ENCODE results near the gene FBN1.

Gene FBN1

GRCh38 chr15:48514103-48514816 is 131.2 kb downstream of the FBN1 start:
- peak; percentile 5 for DNase-seq (ENCODE audit: low spot score)

GRCh38 chr15:48510976-48511375 is 134.5 kb downstream of the FBN1 start:
- DNase-seq (ENCODE audit: low spot score): no peak

GRCh38 chr15:48507416-48508065 is 138.0 kb downstream of the FBN1 start:
- DNase-seq (ENCODE audit: low spot score): peak; percentile 34

- DNase-seq (ENCODE audit: low spot score): no peak
These were observed 140.4 kb downstream of the FBN1 start for GRCh38 chr15:48505067-48505466.

GRCh38 chr15:48501208-48501607 is 144.3 kb downstream of the FBN1 start:
- no peak for DNase-seq (ENCODE audit: low spot score)

- no peak for DNase-seq (ENCODE audit: low spot score)
These were observed 144.9 kb downstream of the FBN1 start for GRCh38 chr15:48500595-48500994.

- no peak for DNase-seq (ENCODE audit: low spot score)
These were observed 145.5 kb downstream of the FBN1 start for GRCh38 chr15:48499978-48500377.

GRCh38 chr15:48498828-48499227 is 146.7 kb downstream of the FBN1 start:
- DNase-seq (ENCODE audit: low spot score): no peak

GRCh38 chr15:48494631-48495030 is 150.9 kb downstream of the FBN1 start:
- DNase-seq (ENCODE audit: low spot score): no peak

- no peak for DNase-seq (ENCODE audit: low spot score)
These were observed 151.7 kb downstream of the FBN1 start for GRCh38 chr15:48493763-48494225.

GRCh38 chr15:48493084-48493762 is 152.3 kb downstream of the FBN1 start:
- no peak for DNase-seq (ENCODE audit: low spot score)

- DNase-seq (ENCODE audit: low spot score): no peak
These were observed 159.3 kb downstream of the FBN1 start for GRCh38 chr15:48486228-48486627.

- DNase-seq (ENCODE audit: low spot score): no peak
These were observed 163.7 kb downstream of the FBN1 start for GRCh38 chr15:48481802-48482201.

GRCh38 chr15:48479751-48480150 is 165.8 kb downstream of the FBN1 start:
- no peak for DNase-seq (ENCODE audit: low spot score)

GRCh38 chr15:48478581-48478980 is 166.9 kb downstream of the FBN1 start:
- DNase-seq (ENCODE audit: low spot score): no peak

GRCh38 chr15:48477795-48478360 is 167.6 kb downstream of the FBN1 start:
- no peak for DNase-seq (ENCODE audit: low spot score)

- no peak for DNase-seq (ENCODE audit: low spot score)
These were observed 169.7 kb downstream of the FBN1 start for GRCh38 chr15:48475600-48476395.

- DNase-seq (ENCODE audit: low spot score): no peak
These were observed 171.8 kb downstream of the FBN1 start for GRCh38 chr15:48473667-48474066.

GRCh38 chr15:48472756-48473155 is 172.8 kb downstream of the FBN1 start:
- no peak for DNase-seq (ENCODE audit: low spot score)

GRCh38 chr15:48471073-48471472 is 174.4 kb downstream of the FBN1 start:
- DNase-seq (ENCODE audit: low spot score): no peak

GRCh38 chr15:48470096-48470495 is 175.4 kb downstream of the FBN1 start:
- no peak for DNase-seq (ENCODE audit: low spot score)

- no peak for DNase-seq (ENCODE audit: low spot score)
These were observed 175.8 kb downstream of the FBN1 start for GRCh38 chr15:48469681-48470080.

All from HuH-7 (cell line).